Endodermal cell (in vitro differentiated cells): ENCODE measurements around the gene GKN1. TPM values are rescaled to one million over a fixed set of nuclear protein-coding genes. Genes with fewer than 3 reads are reported as not detected.

Experiments used
- DNase-seq: peaks from one replicate; pipeline ENCODE4 v3.0.0-alpha.2; 2017
- H3K27ac ChIP-seq: 2 replicates; pipeline ENCODE4 v1.5.1; 2013; ENCODE audit warnings: mild to moderate bottlenecking, low read depth, low read length, moderate library complexity
- H3K27me3 ChIP-seq: 2 replicates; pipeline ENCODE4 v1.6.1; 2013; ENCODE audit warnings: mild to moderate bottlenecking, low read length, moderate library complexity; ENCODE audit not compliant: insufficient read depth, control insufficient read depth, poor library complexity, severe bottlenecking
- H3K36me3 ChIP-seq: 2 replicates; pipeline ENCODE4 v1.7.0; 2013; ENCODE audit warnings: mild to moderate bottlenecking, low read length, moderate library complexity; ENCODE audit not compliant: control insufficient read depth, insufficient read depth
- H3K4me1 ChIP-seq: one replicate; pipeline ENCODE4 v1.7.0; 2013; ENCODE audit warnings: low read length; ENCODE audit not compliant: control insufficient read depth, insufficient read depth
- H3K4me3 ChIP-seq: 2 replicates; pipeline ENCODE4 v1.5.1; 2013; ENCODE audit warnings: mild to moderate bottlenecking, low read length, moderate library complexity
- H3K9ac ChIP-seq: 2 replicates; pipeline ENCODE4 v1.6.1; 2013; ENCODE audit warnings: mild to moderate bottlenecking, low read length, moderate library complexity; ENCODE audit not compliant: poor library complexity, severe bottlenecking; ENCODE audit errors: extremely low read depth
- H3K9me3 ChIP-seq: 2 replicates; pipeline ENCODE4 v1.6.1; 2013; ENCODE audit warnings: mild to moderate bottlenecking, low read length, moderate library complexity; ENCODE audit not compliant: control insufficient read depth
- H3K27ac Mint-ChIP-seq: 2 replicates; pipeline ENCODE4 v1.8.0; 2020; ENCODE audit warnings: mixed read lengths
- H3K27me3 Mint-ChIP-seq: 2 replicates; pipeline ENCODE4 v1.8.0; 2021; ENCODE audit warnings: mild to moderate bottlenecking, mixed read lengths; ENCODE audit not compliant: insufficient read depth
- H3K36me3 Mint-ChIP-seq: 2 replicates; pipeline ENCODE4 v1.8.0; 2020; ENCODE audit warnings: low read depth, mixed read lengths
- H3K4me1 Mint-ChIP-seq: 2 replicates; pipeline ENCODE4 v1.8.0; 2020; ENCODE audit warnings: mixed read lengths
- H3K4me3 Mint-ChIP-seq: 2 replicates; pipeline ENCODE4 v1.8.0; 2020; ENCODE audit warnings: mild to moderate bottlenecking, moderate library complexity, mixed read lengths
- H3K9me3 Mint-ChIP-seq: 2 replicates; pipeline ENCODE4 v1.8.0; 2020; ENCODE audit warnings: mild to moderate bottlenecking, mixed read lengths
- CTCF ChIP-seq: fragments of 200-600 bp; sonication (generic); conservative IDR thresholded peaks from 2 replicates; pipeline ENCODE4 v1.5.0; 2021; ENCODE audit warnings: antibody characterized with exemption, mild to moderate bottlenecking
- WGBS, 2 experiments: methylation state at CpG; one replicate each; pipeline versions ENCODE4 v1.1.5 to v1.1.7; 2013; ENCODE audit warnings: missing lambda C conversion rate in 2 of 2, mixed read lengths in 1 of 2; ENCODE audit not compliant: insufficient coverage in 1 of 2, insufficient read length in 1 of 2; 5-methylcytosine and 5-hydroxymethylcytosine counted together
- total RNA-seq, 2 donors: library from RNA; stranded (reverse); fragmentation: NEBNext Ultra II Directional in 1 of 2; extraction: Animal tissue kit (Norgen Biotek cat#: 25700) in 1 of 2; gene quantifications; 2 replicates in 1 of 2; 3 replicates in 1 of 2; pipeline ENCODE4 v1.2.1, GENCODE V29; 2021

GKN1 gene
- total RNA-seq, 2 donors from 2014 or later, result not detected

GRCh38 chr2:68978098-68978497, 3.7 kb downstream of the GKN1 start:
- no peak for TF ChIP-seq CTCF
- Histone ChIP-seq H3K27ac (no peak overlapping the region), H3K36me3 (no peaks in the 10 kb centered on the region), H3K27me3 (no peaks in the 10 kb centered on the region), H3K9ac (no peak overlapping the region), H3K4me1 (no peaks in the 10 kb centered on the region), H3K9me3 (no peaks in the 10 kb centered on the region), H3K4me3 (no peak overlapping the region)
- Mint-ChIP-seq H3K36me3 (no peaks in the 10 kb centered on the region), H3K4me1 (peaks cover 10% of the 10 kb centered on the region), H3K27me3 (peaks cover 8% of the 10 kb centered on the region), H3K4me3 (no peak overlapping the region), H3K27ac (no peak overlapping the region), H3K9me3 (no peaks in the 10 kb centered on the region)
- WGBS, 2 experiments, result 92 to 100% methylated on average over 1 to 2 of the region's 3 CpGs
- no peak for DNase-seq

- Mint-ChIP-seq H3K36me3 (no peaks in the 10 kb centered on the region), H3K4me1 (peaks cover 10% of the 10 kb centered on the region), H3K27ac (no peak overlapping the region), H3K27me3 (peaks cover 8% of the 10 kb centered on the region), H3K4me3 (no peak overlapping the region), H3K9me3 (no peaks in the 10 kb centered on the region)
- H3K4me1 ChIP-seq, result no peaks in the 10 kb centered on the region
- H3K4me3 ChIP-seq, result no peak overlapping the region
- no peaks in the 10 kb centered on the region for H3K9me3 ChIP-seq
- WGBS, 2 experiments, result 86% methylated on average over 1 of the region's 1 CpG; no CpG with 5 or more reads in 1 of the 2 experiments
- no peak overlapping the region for H3K9ac ChIP-seq
- no peaks in the 10 kb centered on the region for H3K36me3 ChIP-seq
- no peak for TF ChIP-seq CTCF
- no peak for DNase-seq
- no peaks in the 10 kb centered on the region for H3K27me3 ChIP-seq
- no peak overlapping the region for H3K27ac ChIP-seq
Observed at GRCh38 chr2:68980956-68981355, 6.5 kb downstream of the GKN1 start.

GRCh38 chr2:68987021-68987503, 12.6 kb downstream of the GKN1 start:
- H3K9me3 ChIP-seq, result no peaks in the 10 kb centered on the region
- WGBS, 2 experiments, result 90 to 100% methylated on average over 1 to 5 of the region's 5 CpGs
- Mint-ChIP-seq H3K27ac (no peak overlapping the region), H3K4me1 (no peaks in the 10 kb centered on the region), H3K9me3 (no peaks in the 10 kb centered on the region), H3K4me3 (no peak overlapping the region), H3K36me3 (no peaks in the 10 kb centered on the region), H3K27me3 (peaks cover 7% of the 10 kb centered on the region)
- H3K27me3 ChIP-seq, result no peaks in the 10 kb centered on the region
- no peak overlapping the region for H3K9ac ChIP-seq
- DNase-seq, result no peak
- no peak overlapping the region for H3K27ac ChIP-seq
- no peak for TF ChIP-seq CTCF
- no peaks in the 10 kb centered on the region for H3K36me3 ChIP-seq
- no peaks in the 10 kb centered on the region for H3K4me1 ChIP-seq
- no peak overlapping the region for H3K4me3 ChIP-seq
